Heart left ventricle (tissue), 16 donors: ENCODE data around the gene TFPI2. TPM values are rescaled to one million over a fixed set of nuclear protein-coding genes. Genes with fewer than 3 reads are reported as not detected.

Source experiments
- ATAC-seq, 4 donors: fragments of 200-7000 bp; cut with Tn5 transposase; one replicate each; pipeline ENCODE4 v1.9.1; 2020 to 2022; ENCODE audit warnings: moderate library complexity in 4 of 4, mild to moderate bottlenecking in 3 of 4, moderate number of reproducible peaks in 1 of 4
- DNase-seq, 5 donors: peaks; one replicate each; pipeline ENCODE4 v3.0.0-alpha.2; 2020
- H3K27ac ChIP-seq, 12 donors: fragments of 200-600 bp; sonication (generic) in 4 of 12; one replicate each; pipeline versions ENCODE4 v1.5.0 to v1.8.0; 2016 to 2022; ENCODE audit warnings: mild to moderate bottlenecking in 2 of 12
- H3K27me3 ChIP-seq, 9 donors: fragments of 200-600 bp; sonication (generic) in 2 of 9; one replicate each; pipeline versions ENCODE4 v1.5.1 to v1.8.0; 2016 to 2022; ENCODE audit warnings: mild to moderate bottlenecking in 3 of 9
- H3K36me3 ChIP-seq, 9 donors: fragments of 200-600 bp; sonication (generic) in 2 of 9; one replicate each; pipeline versions ENCODE4 v1.5.0 to v1.8.0; 2018 to 2022; ENCODE audit warnings: mild to moderate bottlenecking in 2 of 9
- H3K4me1 ChIP-seq, 12 donors: fragments of 200-600 bp; sonication (generic) in 4 of 12; one replicate each; pipeline versions ENCODE4 v1.5.0 to v1.8.0; 2016 to 2022; ENCODE audit warnings: mild to moderate bottlenecking in 3 of 12
- H3K4me3 ChIP-seq, 12 donors: fragments of 200-600 bp; sonication (generic) in 4 of 12; one replicate each; pipeline versions ENCODE4 v1.5.0 to v1.8.0; 2017 to 2022; ENCODE audit warnings: mild to moderate bottlenecking in 9 of 12, moderate library complexity in 4 of 12
- H3K9me3 ChIP-seq, 12 donors: fragments of 200-600 bp; sonication (generic) in 4 of 12; one replicate each; pipeline versions ENCODE4 v1.5.0 to v1.8.0; 2016 to 2022; ENCODE audit warnings: mild to moderate bottlenecking in 1 of 12
- POLR2A ChIP-seq, 2 donors: fragments of 450-650 bp; IDR thresholded peaks; one replicate each; pipeline ENCODE4 v1.6.1; 2017; ENCODE audit warnings: antibody characterized with exemption in 2 of 2, mild to moderate bottlenecking in 2 of 2, moderate library complexity in 2 of 2
- WGBS, 4 donors: extraction: QIAGEN DNeasy Blood & Tissue Kit in 2 of 4; methylation state at CpG; one replicate each; pipeline versions ENCODE4 v1.1.5 to v1.1.7; 2013 to 2018; 5-methylcytosine and 5-hydroxymethylcytosine counted together
- intact Hi-C, 10 donors: fragments of 100-400 bp; cut with DNase I; formaldehyde crosslinking; loops; one replicate each; pipeline versions ENCODE4 v1.11.1 to v1.14.2; 2022
- polyA plus RNA-seq, 2 donors: library from polyadenylated mRNA; stranded (reverse); fragments of 200-250 nt; gene quantifications; one replicate each; pipeline ENCODE4 v1.2.3, GENCODE V29; 2013
- total RNA-seq, 9 donors: library from RNA; depleted of rRNA in 2 of 9; stranded (reverse); fragments of >200 nt in 2 of 9; fragmentation: NEBNext Ultra II Directional in 3 of 9; extraction: Animal tissue kit (Norgen Biotek cat#: 25700) in 3 of 9; gene quantifications; one replicate each; pipeline versions ENCODE4 v1.1.0 to v1.2.4, GENCODE V29; 2016 to 2023
- TF ChIP-seq, protein P1 (sequence below), 12 donors: fragments of 200-600 bp; sonication (generic) in 4 of 12; IDR thresholded peaks; one replicate each; pipeline versions ENCODE4 v1.5.0 to v1.8.0; 2018 to 2022; ENCODE audit warnings: antibody characterized with exemption in 12 of 12, mild to moderate bottlenecking in 5 of 12
- donor health status: ischemic (EF 13 %, LVEDD 7.1; RV severe dilation, severe dysfunction).
- donor health status: healthy with polysubstance abuse.
- donor health status: DM: no; HTN: yes; CAD: no.
- donor health status: DM: no; HTN: no; CAD: no.
- donor health status: ischemic (EF 25% LVEDD 6.9; RV normal size, moderate dysfunction).
- donor health status: ischemic (EF 25% LVEDD 5.7; RV mildly dilated, moderate dysfunction).
- donor health status: healthy.
- donor health status: DM: yes; HTN: yes; CAD: no.
- donor health status: ischemic (EF 35%, LVEDD 5.7; RV mildly dilated, moderate dysfunction).
- donor health status: nonischemic (EF 11% LVEDD 7.7; RV severe dilation, severe dysfunction).
- donor health status: DM: yes; HTN: yes; CAD: no.
- donor health status: PGD.
- donor health status: ischemic (EF 29% LVEDD 5.4; RV normal size, mild dysfunction).
- donor health status: nonischemic (EF 23%, LVEDD 6.1; RV moderate dilation, normal function).

The TFPI2 gene
- total and polyA plus RNA-seq, 11 donors: 0.92 to 26.8 (median 1.9) TPM

DNA sequence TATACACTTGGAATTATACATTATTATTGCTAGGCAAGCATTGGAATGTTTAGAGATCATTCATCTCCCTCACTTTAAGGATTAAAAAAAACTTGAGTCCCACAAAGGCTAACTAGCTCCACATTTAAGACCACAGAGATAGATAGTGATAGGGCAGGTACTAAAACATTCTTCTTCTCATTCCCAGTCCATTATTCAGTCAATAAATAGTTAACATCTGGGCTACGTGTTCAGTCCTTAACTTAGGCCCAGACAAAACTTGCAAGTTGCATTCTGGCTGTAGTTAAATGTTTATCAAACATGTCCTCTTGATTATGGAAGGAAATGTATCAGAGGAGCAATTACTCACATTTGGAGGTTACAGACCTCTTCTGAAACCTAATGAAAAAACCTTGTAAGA lies 33.4 kb upstream of the TFPI2 start:
- Histone ChIP-seq H3K27me3 (peaks cover 0 to 5% (median 0%) of the 10 kb centered on the region in 9 donors), H3K4me3 (peak overlapping the region; percentile 43 to 79 (median 66)), H3K4me1 (peaks cover 0 to 41% (median 13%) of the 10 kb centered on the region in 12 donors), H3K9me3 (no peaks in the 10 kb centered on the region), H3K36me3 (peaks cover 0 to 26% (median 17%) of the 10 kb centered on the region in 9 donors), H3K27ac (peak overlapping the region; percentile 12 to 97 (median 90))
- WGBS, 4 donors: 19 to 35% (median 29%) methylated on average over 1 of the region's 1 CpG
- intact Hi-C loops: loop anchor here in 6 of 10 donors (5.0 kb wide), 2 partner anchors 48 to 78 kb away; partner anchors contain the start of gene BET1 (in 5 of the 6)
- no peak for TF ChIP-seq POLR2A (IDR thresholded peaks at IDR 0.05)
- TF ChIP-seq, protein P1, sequence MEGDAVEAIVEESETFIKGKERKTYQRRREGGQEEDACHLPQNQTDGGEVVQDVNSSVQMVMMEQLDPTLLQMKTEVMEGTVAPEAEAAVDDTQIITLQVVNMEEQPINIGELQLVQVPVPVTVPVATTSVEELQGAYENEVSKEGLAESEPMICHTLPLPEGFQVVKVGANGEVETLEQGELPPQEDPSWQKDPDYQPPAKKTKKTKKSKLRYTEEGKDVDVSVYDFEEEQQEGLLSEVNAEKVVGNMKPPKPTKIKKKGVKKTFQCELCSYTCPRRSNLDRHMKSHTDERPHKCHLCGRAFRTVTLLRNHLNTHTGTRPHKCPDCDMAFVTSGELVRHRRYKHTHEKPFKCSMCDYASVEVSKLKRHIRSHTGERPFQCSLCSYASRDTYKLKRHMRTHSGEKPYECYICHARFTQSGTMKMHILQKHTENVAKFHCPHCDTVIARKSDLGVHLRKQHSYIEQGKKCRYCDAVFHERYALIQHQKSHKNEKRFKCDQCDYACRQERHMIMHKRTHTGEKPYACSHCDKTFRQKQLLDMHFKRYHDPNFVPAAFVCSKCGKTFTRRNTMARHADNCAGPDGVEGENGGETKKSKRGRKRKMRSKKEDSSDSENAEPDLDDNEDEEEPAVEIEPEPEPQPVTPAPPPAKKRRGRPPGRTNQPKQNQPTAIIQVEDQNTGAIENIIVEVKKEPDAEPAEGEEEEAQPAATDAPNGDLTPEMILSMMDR (IDR thresholded peaks at IDR 0.05): no peak
- DNase-seq (no peak), ATAC-seq (no peak)

- Histone ChIP-seq H3K9me3 (no peaks in the 10 kb centered on the region), H3K27me3 (peaks cover 0 to 5% (median 0%) of the 10 kb centered on the region in 9 donors), H3K4me3 (peak overlapping the region; percentile 43 to 79 (median 66)), H3K4me1 (peaks cover 0 to 41% (median 13%) of the 10 kb centered on the region in 12 donors), H3K27ac (peak overlapping the region; percentile 83 to 97 (median 94)), H3K36me3 (peaks cover 0 to 26% (median 17%) of the 10 kb centered on the region in 9 donors)
- 33 to 46% (median 42%) methylated on average over 6 of the region's 6 CpGs for WGBS, 4 donors
- TF ChIP-seq, protein P1 (IDR thresholded peaks at IDR 0.05): no peak
- TF ChIP-seq POLR2A (IDR thresholded peaks at IDR 0.05): no peak
- ATAC-seq (peak in 1 of 4 donors; percentile 9), DNase-seq (no peak)
- intact Hi-C loops: loop anchor here in 6 of 10 donors (5.0 kb wide), 2 partner anchors 49 to 79 kb away; partner anchors contain the start of gene BET1 (in 5 of the 6)
These were observed 32.7 kb upstream of the TFPI2 start for GRCh38 chr7:93923296-93923695.

GRCh38 chr7:93921607-93922566 lies 31.3 kb upstream of the TFPI2 start, which contains the start of gene GNG11:
GNG11 (plus strand) TSS chr7:93921735; CDS start chr7:93922138, 403 bp downstream.
- TF ChIP-seq POLR2A (IDR thresholded peaks at IDR 0.05): peak in 1 of 2 donors; percentile 73
- TF ChIP-seq, protein P1 (IDR thresholded peaks at IDR 0.05): peak in 2 of 12 donors; percentile 9 to 14

More at GRCh38 chr7:93921607-93922566, 31.3 kb upstream of the TFPI2 start, which contains the start of gene GNG11:
- Histone ChIP-seq H3K27me3 (peaks cover 0 to 5% (median 0%) of the 10 kb centered on the region in 9 donors), H3K36me3 (peaks cover 0 to 19% (median 9%) of the 10 kb centered on the region in 9 donors), H3K4me3 (peak within 1 kb of the TSS; percentile 43 to 79 (median 66)), H3K9me3 (no peaks in the 10 kb centered on the region), H3K27ac (peak within 1 kb of the TSS; percentile 83 to 97 (median 94)), H3K4me1 (peaks cover 0 to 29% (median 6%) of the 10 kb centered on the region in 12 donors)
- intact Hi-C loops: loop anchor here in 6 of 10 donors (5.0 kb wide), 2 partner anchors 50 to 80 kb away; partner anchors contain the start of gene BET1 (in 5 of the 6)
- ATAC-seq: peak; percentile 92 to 98 (median 96)
- WGBS, 4 donors: 3 to 5% (median 4%) methylated on average over 36 to 39 of the region's 39 CpGs
- DNase-seq: peak; percentile 87 to 93 (median 89)
